ENCODE data around the gene NAV3.

The NAV3 gene

DNA sequence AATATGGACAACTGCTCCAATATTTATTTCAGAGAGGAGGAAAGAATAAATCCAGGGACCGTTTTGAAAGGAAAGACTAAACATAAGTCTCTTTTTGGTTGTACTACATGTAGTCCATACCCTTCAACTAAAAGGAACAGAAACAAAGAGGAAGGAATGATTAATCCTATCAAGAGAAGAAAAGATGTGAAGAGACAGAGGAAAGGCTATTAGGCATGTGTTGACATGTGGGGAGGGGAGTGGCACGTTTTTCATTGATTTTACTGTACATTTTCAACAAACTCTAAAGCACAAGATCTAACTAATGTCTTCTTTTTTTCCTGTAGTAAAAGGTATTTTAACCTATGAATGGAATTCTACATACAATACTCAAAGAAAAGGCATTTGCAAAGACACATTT is 85.6 kb downstream of the NAV3 start:
- H3K4me3 ChIP-seq (replicated peaks; ENCODE audit: low read depth, low read length), result no peak overlapping the region
- no peak for DNase-seq (ENCODE audit: extremely low read depth, low read depth)
- TF ChIP-seq, protein P1, sequence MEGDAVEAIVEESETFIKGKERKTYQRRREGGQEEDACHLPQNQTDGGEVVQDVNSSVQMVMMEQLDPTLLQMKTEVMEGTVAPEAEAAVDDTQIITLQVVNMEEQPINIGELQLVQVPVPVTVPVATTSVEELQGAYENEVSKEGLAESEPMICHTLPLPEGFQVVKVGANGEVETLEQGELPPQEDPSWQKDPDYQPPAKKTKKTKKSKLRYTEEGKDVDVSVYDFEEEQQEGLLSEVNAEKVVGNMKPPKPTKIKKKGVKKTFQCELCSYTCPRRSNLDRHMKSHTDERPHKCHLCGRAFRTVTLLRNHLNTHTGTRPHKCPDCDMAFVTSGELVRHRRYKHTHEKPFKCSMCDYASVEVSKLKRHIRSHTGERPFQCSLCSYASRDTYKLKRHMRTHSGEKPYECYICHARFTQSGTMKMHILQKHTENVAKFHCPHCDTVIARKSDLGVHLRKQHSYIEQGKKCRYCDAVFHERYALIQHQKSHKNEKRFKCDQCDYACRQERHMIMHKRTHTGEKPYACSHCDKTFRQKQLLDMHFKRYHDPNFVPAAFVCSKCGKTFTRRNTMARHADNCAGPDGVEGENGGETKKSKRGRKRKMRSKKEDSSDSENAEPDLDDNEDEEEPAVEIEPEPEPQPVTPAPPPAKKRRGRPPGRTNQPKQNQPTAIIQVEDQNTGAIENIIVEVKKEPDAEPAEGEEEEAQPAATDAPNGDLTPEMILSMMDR (IDR thresholded peaks at IDR 0.05; ENCODE audit: low read depth, low read length, missing control alignments), result no peak

DNA sequence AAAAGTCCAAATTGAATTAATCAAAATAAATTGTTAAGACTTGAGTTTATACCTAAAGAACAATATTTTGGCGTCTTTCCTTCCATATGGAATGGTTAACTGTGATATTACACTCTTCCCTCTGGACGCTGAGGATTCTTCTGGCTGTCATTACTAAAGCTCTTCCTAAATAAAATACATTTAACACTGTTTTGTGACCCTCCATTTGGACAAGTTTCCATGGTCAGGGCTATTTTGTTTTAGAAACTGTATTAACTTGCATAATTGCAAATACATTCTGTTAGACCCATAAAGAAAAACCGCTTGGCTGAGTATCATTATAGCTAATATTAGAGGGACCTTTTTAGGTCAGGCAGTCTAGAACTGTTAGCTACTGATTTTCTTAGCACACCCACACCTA is 87.4 kb downstream of the NAV3 start:
- TF ChIP-seq, protein P1 (IDR thresholded peaks at IDR 0.05; ENCODE audit: low read depth, low read length, missing control alignments), result no peak
- DNase-seq (ENCODE audit: extremely low read depth, low read depth), result no peak

DNA sequence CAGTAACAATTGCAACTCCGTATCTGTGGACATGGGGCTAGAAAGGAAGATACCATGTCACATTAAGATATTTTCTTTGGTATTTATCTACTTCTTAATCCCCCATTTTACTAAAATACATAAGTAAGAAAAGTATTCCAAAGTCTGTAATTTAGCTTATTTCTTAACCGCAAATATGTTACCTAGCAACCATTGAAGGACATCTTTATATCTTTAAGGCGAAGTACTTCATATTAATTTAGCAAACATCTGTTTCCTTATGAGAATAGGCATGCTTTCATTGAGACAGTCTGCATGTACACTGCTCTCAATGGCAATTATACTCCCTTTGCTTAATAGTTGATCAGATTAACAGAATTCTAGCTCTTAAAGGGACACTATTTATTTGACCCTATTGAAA is 88.8 kb downstream of the NAV3 start:
- no peak for DNase-seq (ENCODE audit: extremely low read depth, low read depth)
- no peak overlapping the region for H3K4me3 ChIP-seq (replicated peaks; ENCODE audit: low read depth, low read length)
- TF ChIP-seq, protein P1 (IDR thresholded peaks at IDR 0.05; ENCODE audit: low read depth, low read length, missing control alignments), result no peak

More for the DNA sequence above, 87.4 kb downstream of the NAV3 start:
- no peak overlapping the region for H3K4me3 ChIP-seq (replicated peaks; ENCODE audit: low read depth, low read length)

DNA sequence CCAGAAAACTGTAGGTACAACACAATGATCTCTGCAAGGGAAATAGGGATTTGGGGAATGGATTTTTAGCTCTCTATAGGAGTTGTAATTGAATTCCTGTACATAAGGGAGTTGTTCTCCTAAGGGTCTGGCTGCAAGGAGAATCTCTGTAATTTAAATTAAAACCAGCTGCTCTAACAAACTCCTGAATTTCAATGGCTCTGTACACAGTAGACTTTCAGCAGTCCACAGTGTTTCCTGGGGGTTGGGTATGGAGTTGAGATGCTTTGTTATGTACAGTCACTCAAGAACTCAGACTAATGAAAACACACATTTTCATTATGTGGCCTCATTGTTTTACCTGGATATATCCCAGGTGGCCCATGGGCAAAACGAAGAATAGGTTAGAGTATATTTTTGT is 93.2 kb downstream of the NAV3 start:
- no peak for DNase-seq (ENCODE audit: extremely low read depth, low read depth)
- TF ChIP-seq, protein P1 (IDR thresholded peaks at IDR 0.05; ENCODE audit: low read depth, low read length, missing control alignments), result no peak
- H3K4me3 ChIP-seq (replicated peaks; ENCODE audit: low read depth, low read length), result no peak overlapping the region

DNA sequence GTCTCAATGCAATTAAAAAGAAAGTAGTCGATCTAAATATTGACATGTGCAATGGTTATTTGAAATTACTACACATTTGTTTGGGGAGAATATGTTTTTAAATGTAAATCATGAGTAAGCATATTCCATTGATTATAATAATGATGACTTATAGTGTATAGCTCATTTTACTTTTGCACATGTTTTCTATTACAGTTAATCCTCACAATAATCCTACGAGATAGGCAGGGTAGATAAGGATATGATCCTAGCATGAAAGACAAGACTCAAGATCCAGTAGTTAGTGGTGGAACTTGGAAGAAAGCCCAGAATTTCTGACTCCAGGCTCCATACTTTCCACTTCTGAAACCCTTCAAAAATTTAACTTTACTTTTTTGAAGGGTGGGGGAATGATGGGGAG is 94.0 kb downstream of the NAV3 start:
- DNase-seq (ENCODE audit: extremely low read depth, low read depth), result no peak
- no peak overlapping the region for H3K4me3 ChIP-seq (replicated peaks; ENCODE audit: low read depth, low read length)
- TF ChIP-seq, protein P1 (IDR thresholded peaks at IDR 0.05; ENCODE audit: low read depth, low read length, missing control alignments), result no peak

DNA sequence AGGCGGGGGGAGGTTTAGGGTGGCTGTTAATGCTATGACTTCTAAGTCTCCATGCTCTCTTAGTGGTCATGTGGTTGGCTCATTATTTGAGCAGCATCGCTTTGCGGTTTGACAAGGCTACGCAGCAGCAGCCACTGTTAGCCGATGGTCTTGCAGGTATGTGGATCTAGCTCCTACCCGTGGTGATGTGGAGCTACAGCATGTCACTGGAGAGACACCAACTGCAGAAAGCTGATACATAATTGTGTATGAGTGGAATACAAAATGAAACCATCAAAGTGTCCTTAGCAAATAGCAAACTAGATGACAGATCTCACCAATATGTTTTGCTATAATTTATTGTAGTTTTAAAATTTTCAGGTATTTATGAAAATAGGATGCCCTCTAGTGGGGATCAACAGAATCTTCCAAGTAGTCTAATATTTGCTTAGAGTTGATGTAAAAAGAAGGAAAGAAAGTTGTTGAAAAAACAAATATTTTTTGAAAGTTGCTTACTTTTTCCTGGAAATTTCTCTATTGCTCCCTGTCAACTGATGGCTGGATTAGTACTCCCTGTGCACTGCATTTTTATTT is 94.9 kb downstream of the NAV3 start:
- TF ChIP-seq, protein P1 (IDR thresholded peaks at IDR 0.05; ENCODE audit: low read depth, low read length, missing control alignments), result peak; percentile 99

DNA sequence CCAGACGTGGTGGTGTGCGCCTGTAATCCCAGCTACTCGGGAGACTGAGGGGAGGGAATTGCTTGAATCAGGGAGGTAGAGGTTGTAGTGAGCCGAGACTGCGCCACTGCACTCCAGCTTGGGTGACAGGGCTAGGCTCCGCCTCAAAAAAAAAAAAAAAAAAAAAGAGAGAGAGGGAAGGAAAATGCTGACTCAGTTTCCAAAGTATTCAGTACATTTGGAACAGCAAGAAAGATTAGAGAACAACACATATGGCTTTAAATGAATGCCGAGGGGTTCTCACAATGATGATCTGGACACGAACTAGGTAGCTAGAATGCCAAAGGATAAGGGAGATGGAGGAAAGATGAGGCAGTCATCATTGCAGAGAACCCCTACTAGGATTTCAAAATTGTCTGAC is 97.4 kb downstream of the NAV3 start:
- H3K4me3 ChIP-seq (replicated peaks; ENCODE audit: low read depth, low read length), result no peak overlapping the region
- TF ChIP-seq, protein P1 (IDR thresholded peaks at IDR 0.05; ENCODE audit: low read depth, low read length, missing control alignments), result no peak

More for the DNA sequence above, 94.9 kb downstream of the NAV3 start:
- H3K4me3 ChIP-seq (replicated peaks; ENCODE audit: low read depth, low read length), result no peak overlapping the region
- DNase-seq (ENCODE audit: extremely low read depth, low read depth), result peak; percentile 96

More for the DNA sequence above, 97.4 kb downstream of the NAV3 start:
- no peak for DNase-seq (ENCODE audit: extremely low read depth, low read depth)
